Measurements from ENCODE around the gene BHLHE40.

Gene BHLHE40

GRCh38 chr3:4983739-4984510, 4.7 kb downstream of the BHLHE40 start:
- peak; percentile 71 for DNase-seq (ENCODE audit: low read depth)

DNA sequence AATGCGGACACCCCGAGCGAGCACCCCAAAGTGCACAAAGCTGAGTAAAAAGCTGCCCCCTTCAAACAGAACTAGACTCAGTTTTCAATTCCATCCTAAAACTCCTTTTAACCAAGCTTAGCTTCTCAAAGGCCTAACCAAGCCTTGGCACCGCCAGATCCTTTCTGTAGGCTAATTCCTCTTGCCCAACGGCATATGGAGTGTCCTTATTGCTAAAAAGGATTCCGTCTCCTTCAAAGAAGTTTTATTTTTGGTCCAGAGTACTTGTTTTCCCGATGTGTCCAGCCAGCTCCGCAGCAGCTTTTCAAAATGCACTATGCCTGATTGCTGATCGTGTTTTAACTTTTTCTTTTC, 5.3 kb downstream of the BHLHE40 start:
- DNase-seq (ENCODE audit: low read depth) = no peak

GRCh38 chr3:4985330-4986174, 6.3 kb downstream of the BHLHE40 start:
- DNase-seq (ENCODE audit: low read depth) = no peak

DNA sequence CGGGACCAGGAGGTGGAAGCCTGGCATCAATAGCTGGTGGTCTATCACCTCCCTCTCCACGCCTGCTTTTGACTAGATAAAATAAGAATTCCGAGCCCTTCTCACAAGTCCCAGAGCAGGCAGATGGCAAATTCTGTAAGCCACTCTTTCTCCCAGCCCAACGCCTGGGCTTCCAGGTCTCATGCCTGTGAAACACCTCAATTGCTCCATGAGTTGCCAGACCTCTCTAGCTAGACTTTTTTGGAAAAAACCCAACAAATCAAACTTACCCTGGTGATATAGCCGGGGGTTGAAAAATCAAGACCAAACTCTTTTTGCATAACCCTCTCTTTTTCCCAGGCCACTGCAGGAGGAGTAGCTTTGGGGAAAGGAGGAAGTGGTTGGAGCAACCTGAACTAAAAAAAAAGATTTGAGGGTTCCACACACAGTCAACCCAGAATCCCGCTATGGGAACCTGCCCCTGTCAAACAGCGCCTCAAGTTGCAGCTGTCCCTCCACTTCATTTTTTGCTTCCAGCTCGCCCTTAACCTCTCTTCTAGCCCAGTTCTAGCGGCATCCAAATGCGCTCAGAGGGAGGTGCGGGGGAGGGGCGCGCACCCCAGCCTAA, 7.0 kb downstream of the BHLHE40 start:
- DNase-seq (ENCODE audit: low read depth) = no peak

DNA sequence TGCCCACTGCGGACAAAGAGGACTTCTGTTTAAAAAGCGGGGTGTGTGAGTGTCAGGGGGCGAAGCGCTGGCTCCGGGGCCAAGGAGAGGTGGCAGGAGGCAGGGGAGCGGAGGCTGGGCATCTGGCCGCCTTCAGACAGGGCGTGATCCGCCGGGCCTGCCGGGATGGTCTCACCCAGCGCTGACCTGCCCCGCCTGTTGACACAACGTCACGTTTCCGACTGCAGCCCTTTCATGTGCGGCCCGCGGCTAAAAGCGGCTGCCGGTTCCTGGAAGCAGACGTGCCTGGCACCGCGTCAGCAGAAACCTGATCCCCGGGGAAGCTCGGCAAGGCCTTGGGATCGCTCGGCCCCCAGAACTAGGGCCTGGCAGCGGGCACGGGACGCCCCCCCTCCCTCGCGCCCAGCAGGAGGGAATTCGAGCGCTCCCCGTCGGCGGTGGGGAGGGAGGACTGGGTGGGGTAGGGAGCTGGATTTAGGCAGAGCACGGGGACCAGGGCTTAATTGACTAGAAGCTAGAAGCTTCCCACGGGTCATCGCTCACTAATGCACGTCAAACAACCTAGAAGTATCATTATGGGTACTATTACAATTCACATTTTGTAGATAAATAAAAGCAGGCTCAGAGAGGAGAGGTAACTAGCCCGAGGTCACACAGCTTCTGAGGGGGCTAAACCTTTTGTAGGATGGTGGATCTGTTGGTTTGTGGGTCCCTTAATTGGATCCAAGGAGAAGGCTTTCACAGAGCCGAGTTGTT, 7.7 kb downstream of the BHLHE40 start:
- DNase-seq (ENCODE audit: low read depth) = peak; percentile 57

- no peak for DNase-seq (ENCODE audit: low read depth)
Measured at GRCh38 chr3:4987538-4988296, 8.5 kb downstream of the BHLHE40 start.

- DNase-seq (ENCODE audit: low read depth) = no peak
Measured at GRCh38 chr3:4988983-4989834, 10.0 kb downstream of the BHLHE40 start.

DNA sequence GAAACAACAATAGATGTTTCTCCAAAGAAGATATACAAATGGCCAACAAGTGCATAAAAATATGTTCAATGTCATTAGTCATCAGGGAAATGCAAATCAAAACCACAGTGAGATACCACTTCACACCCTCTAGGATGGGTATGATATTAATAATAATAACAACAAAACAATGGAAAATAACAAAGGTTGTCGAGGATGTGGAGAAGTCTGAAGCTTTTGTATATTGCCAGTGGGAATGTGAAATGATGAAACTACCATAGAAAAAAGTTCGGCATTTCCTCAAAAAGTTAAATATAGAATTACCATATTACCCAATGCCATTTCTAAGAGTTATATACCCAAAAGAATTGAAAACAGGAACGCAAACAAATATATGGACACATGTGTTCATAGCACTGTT, 10.8 kb downstream of the BHLHE40 start:
- no peak for DNase-seq (ENCODE audit: low read depth)

DNA sequence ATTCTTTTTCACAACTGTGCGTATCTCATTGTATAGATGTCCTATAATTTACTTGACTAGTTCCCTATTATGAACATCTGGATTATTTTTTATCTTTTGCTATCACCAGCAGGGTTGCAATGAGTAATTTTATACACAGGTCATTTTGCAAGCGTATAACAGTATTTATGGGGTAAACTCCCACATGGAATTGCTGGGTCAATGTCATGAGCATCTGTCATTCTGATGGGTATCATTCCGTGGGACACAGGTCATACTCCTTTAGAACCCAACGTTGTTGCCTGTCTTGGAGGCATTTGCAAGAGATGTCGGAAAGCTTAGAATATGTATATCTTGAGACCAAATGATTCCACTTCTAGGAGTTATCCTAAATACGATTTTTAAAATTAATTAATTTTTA, 12.9 kb downstream of the BHLHE40 start:
- DNase-seq (ENCODE audit: low read depth) = no peak

GRCh38 chr3:4993276-4994143, 14.3 kb downstream of the BHLHE40 start:
- no peak for DNase-seq (ENCODE audit: low read depth)

- no peak for DNase-seq (ENCODE audit: low read depth)
Measured at GRCh38 chr3:4994144-4994730, 15.0 kb downstream of the BHLHE40 start.

DNA sequence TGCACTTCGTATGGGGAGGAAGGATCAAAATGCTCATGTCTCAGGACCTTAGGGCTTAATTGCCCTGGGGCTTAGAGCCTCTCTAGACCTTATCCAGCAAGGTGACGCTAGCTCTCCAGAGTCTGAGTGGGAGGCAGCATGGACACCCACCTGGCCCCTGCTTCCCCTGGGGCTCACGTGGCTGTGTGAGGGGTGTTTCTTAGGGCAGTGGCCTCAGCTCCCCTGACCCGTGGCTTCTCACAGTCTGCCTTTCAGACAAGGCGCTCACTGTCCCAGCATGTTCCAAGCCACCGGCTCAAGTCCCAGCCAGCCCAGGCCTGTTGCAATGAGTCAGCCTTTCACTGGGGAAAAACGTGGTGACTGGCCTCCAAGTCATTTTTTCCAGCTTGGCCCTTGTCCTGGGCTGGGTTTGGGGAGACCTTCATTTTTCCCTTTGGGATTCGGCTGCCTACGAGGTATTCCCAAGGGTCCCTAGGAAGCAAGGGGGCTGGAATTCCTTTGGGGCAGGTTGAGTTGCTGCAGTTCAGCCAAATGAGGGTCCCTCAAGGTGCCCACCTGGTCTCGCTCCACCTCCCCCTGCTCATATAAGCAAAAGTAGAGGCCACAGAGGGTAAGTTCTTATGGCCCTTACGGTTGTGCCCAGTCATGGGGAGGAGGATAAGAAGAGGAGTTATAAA, 15.7 kb downstream of the BHLHE40 start:
- DNase-seq (ENCODE audit: low read depth) = no peak

- no peak for DNase-seq (ENCODE audit: low read depth)
Measured at GRCh38 chr3:4995500-4996053, 16.3 kb downstream of the BHLHE40 start.

- DNase-seq (ENCODE audit: low read depth) = no peak
Measured at GRCh38 chr3:4996223-4996765, 17.1 kb downstream of the BHLHE40 start.

DNA sequence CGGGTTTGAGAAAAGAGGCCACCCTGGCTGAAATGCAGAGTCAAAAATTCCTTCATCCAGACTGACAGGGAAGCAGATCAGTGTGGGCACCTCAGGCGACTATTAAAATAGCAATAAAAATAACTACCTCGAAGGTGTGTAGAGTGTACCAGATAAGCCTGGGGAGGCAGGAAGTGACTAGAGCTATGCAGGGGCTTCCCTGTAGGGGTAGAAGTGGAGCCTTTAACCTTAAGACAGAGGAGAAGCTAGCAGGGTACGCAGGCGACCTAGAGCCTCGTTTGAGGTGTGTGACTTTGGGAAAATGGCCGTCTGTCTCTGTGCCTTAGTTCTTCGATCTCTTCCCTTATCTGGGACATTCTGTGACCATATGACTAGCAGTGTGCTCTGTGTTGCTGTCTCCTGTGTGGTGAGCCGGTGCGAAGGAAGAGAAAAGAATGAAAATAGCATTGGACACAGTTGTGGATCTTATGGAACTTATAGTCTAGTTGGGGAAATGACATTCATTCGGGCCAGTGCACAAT, 17.6 kb downstream of the BHLHE40 start:
- no peak for DNase-seq (ENCODE audit: low read depth)

DNA sequence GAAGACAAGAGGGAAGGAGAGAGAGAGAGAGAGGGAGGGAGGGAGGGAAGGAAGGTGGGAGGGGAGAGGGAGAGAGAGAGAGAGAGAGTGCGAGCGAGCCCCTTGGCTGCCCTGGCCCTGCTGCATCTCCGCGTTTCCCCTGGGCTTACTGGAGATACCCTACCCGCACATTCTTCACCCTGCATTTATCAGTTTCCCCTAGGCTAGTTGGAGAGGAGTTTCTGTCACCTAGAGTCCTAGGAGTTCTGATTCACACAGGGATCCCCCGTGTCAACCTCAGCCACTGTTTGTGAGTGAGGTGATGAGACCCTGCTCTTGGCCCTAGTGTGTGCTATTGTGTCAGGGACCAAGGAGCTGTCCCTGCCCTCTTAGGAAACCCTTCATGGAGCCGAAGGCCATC, 18.7 kb downstream of the BHLHE40 start:
- DNase-seq (ENCODE audit: low read depth) = no peak

- DNase-seq (ENCODE audit: low read depth) = no peak
Measured at GRCh38 chr3:4999531-5000184, 20.4 kb downstream of the BHLHE40 start.

All from activated T-helper 9 cell treated with anti-CD3 and anti-CD28 coated beads, Interleukin-2, amount 50 U/mL, for 16 hours (primary cell).